HG03575 (cell line): Measurements from ENCODE around the gene PLVAP.

Experiments used
- ATAC-seq: cut with Tn5 transposase; IDR thresholded peaks from one replicate; pipeline ENCODE4 v1.9.1; 2021; ENCODE audit not compliant: unreplicated experiment, insufficient number of reproducible peaks, low FRiP score; ENCODE audit errors: extremely low read depth

Gene PLVAP

DNA sequence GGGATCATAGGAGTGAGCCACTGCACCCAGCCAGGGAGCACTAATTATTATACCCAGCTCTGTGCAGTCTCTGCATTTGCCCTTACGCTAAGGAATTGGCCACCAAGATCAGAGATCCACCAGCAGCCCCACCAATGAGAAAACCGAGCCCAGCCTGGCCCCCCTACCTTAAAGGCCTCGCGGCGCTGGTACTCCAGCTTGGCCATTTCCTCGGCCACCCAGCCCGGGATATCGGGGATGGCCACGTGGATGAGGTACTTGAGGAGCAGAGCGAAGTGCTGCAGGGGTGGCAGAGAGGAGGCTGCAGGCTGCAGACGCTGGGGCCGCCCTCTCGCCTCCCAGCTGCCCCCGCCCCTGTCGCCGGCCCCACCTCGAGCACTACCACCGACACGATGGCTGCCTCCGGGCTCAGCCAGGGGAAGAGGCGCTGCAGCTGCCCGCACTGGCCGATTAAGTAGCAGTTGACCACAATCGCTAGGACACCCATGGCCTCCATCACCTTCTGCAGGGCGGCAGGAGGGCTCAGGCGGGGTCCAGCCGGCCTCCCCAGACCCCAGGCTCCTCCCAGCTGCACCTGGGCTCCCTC lies 50.0 kb downstream of the PLVAP start:
- ATAC-seq = no peak

DNA sequence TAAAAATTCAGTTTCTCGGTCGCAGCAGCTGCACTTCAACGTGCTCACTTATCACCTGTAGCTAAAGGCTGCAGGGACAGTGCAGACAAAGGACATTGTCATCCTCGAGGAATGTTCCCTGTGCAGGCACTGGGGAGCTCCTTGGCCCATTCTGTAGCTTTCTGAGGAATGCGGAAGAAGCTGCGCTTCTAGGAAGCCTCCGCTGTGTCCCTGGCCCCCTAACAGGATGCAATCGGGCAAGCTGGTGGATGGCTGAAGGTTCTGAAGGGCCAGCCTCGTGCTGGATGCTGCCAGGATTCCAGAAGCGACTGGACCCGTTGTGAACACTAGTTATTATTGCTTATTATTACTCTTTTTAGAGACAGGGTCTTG lies 50.6 kb downstream of the PLVAP start:
- ATAC-seq = no peak

DNA sequence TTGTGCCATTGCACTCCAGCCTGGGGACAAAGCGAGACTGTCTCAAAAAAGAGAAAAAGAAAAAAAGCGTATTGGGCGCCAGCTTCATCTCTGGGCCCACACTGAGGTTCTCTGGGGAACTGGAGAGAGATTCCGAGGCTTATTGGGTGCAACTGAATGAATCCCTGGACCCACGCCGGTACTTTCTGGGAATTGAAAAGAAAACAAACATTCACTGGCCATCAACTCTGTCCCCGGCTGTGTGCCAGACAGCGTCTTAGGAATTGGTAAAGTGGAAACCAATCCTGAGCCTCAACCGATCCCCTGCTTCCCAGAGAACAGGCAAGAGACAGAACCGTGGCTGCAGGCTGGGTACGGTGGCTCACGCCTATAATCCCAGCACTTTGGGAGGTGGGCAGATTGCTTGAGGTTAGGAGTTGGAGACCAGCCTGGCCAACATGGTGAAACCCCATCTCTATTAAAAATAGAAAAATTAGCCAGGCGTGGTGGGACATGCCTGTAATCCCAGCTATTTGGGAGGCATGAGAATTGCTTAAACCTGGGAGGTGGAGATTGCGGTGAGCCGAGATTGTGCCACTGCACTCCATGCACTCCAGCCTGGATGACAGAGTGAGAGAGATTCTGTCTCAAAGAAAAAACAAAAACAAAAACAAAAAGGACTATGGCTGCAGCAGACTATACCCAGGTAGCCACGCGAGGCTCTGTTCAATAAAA lies 51.1 kb downstream of the PLVAP start:
- ATAC-seq = no peak

DNA sequence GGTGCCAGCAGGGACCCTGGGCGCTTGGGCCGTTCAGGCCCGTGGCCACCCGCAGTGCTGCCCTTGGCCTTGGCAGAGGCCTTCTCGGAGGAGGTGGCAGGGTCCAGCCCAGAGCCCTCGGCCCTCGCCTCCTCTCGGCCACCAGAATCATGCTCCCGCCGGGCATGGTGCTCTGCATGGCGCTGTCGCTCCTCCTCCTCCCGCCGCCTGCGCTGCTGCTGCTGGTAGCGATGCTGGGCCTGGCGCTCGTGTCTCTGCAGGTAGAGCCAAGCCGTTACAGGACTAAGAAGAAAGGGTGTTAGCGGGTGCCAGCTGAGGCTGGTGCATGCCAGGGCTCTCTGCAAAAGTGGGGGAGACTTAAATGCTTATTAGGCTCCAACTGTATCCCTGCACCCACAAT lies 52.0 kb downstream of the PLVAP start:
- ATAC-seq = no peak

DNA sequence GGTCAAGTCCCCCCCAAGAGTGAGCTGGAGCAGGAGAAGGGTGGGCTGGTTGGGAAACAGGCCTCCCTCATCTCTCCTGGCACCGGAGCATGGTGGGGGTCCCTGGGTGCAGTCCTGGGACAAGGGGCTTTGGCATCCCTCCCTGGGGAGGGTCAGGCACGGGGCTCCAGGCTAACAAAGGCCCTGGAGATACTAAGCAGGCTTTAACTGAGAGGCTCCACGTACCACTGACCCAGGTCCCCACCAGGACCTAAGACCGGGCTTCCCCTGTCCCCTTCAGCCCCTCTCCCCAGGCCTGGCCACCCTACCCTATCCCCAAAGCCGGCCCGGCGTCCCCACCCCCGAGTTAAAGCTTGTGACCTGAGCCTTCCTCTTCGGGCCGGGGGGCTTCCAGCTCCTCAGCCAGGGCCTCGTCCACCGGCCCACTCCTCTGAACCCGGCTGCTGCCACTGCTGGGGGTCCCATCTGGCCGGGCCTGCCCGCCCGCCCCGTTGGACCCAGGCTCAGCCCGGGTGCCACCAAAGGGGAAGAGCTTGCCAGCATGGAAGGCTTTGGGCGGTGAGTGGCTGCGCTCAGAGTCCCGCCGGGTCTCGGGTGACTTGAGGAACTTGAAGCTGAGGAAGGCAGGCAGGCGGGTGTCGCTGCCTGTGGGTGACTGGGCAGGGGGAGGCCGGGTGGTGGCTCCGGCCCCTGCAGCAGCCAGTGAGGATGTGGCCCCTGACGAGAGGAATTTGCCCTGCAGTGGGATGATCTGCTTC lies 52.6 kb downstream of the PLVAP start:
- ATAC-seq = no peak

DNA sequence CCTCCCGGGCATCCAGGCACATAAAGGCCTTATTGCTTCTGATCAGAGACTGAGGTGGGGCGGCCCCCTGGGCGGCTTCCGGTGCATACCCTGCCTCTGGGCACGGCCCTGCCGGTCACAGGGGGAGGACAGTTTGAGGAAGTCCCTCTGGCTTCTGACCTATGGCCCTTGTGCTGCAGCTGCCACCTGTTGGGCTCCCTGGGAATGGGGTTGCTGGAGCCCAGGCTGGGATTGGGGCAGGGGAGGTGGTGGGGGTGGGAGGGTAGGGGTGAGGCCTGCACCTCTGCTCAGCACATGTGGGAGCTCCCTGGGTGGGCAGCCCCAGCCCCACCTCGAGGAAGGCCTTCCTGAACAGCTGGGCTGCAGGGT lies 53.2 kb downstream of the PLVAP start:
- ATAC-seq = no peak

DNA sequence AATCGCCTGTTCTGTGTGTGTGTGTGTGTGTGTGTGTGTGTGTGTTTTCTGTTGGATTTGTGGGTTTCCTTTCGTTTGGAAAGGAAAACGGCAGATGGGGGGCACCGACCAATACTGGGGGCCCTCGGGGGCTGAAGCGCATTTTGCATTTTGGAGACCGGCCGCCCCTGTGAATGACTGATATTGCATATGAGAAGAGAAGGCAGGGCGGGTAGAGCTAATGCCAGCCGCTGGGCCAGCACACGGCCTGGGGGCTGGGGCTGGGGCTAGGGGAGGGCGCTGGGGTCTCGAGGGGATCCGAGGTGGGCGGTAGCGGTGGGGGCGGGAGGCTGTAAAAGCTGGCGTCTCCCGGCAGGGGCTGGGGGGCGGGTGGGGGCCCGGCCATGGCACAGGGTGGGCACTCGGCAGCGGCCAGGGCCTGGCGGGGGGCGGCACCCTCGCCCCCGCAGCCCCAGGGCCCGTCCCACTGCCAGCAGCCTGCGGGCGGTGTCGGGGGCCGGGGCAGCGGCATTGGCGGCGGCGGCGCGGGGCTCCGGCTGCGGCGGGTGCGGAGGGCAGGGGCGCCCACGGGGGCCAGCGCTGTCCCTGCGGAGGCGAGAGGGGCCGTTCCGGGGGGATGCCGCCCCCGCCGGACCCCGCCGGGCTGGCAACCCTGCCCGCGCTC lies 53.7 kb downstream of the PLVAP start:
- no peak for ATAC-seq

DNA sequence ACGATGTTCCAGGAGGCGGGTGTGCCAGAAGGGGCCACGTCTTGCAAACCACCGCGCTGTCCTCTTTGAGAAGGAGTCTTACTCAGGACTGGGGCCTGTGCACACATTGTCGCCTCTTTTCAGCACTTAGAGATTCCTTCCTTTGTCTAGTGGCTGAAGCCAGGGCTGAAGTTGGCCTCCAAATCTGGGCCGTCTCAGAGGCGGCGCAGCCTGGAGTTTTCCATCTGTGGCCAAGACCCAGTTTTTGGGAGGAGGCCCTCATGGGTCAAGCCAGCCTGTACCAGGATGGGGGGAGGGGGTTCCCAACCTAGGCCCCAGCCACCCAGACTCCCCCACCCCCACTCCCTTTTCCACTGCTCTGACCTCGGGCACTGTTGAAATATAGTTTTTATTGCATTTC lies 54.3 kb downstream of the PLVAP start:
- no peak for ATAC-seq

DNA sequence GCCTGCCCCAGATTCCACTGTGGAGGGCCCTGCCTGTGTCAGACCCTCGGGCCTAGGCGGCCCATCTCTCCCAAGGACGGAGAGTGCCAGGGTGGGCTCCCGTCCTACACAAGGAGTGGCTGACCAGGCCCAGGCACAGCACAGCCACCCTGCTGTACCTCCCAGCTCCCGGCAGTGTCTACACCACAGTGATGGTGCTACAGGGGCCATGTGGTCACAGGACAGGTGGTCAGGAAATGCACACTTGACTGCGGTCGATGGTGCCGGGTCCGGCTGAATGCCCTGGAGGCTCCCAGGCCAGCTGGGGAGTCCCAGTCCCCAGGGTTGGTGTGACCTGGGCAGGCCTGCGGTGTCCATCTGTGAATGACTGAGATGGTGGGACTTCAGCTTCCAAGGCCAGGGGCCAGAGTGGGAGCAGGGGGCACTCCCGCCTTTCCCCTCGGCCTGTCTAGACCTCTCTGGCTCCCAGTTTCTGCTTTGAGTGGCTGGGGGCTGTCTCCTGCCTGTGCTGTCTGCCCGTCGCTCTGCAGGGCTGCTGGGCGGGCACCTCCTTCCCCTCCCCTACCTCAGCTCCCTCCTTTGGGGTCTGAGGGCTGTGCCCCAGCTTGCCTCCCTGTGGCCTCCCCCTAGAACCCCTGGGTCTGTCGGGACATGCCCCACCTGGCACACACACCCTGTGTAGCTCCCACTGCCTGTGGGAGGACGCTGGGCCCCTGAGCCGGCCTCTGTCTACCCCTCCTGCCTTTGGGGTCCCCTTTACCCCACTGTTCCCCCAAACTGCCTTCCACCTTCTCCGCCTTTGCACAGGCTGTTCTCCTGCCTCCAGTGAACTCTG lies 55.3 kb downstream of the PLVAP start:
- no peak for ATAC-seq

DNA sequence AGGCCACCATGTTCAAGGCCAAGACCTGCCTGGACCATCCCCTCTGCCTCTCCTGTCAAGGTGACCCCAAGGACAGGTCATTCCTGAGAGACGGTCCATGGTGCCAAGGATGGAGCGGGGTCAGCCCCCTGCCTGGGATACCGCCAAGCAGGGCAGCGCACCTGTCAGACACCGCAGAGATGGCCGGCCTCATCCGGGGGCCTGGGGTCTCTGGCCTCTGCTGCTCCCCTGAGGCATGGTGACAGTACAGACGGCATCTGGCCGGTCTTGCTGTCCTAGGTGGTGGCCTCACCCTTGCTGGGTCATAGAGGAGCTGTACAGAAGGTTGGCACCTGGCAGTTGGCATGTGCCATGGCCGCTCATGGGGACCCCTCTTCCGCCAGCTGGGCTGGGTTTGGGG lies 56.7 kb downstream of the PLVAP start:
- ATAC-seq = no peak

DNA sequence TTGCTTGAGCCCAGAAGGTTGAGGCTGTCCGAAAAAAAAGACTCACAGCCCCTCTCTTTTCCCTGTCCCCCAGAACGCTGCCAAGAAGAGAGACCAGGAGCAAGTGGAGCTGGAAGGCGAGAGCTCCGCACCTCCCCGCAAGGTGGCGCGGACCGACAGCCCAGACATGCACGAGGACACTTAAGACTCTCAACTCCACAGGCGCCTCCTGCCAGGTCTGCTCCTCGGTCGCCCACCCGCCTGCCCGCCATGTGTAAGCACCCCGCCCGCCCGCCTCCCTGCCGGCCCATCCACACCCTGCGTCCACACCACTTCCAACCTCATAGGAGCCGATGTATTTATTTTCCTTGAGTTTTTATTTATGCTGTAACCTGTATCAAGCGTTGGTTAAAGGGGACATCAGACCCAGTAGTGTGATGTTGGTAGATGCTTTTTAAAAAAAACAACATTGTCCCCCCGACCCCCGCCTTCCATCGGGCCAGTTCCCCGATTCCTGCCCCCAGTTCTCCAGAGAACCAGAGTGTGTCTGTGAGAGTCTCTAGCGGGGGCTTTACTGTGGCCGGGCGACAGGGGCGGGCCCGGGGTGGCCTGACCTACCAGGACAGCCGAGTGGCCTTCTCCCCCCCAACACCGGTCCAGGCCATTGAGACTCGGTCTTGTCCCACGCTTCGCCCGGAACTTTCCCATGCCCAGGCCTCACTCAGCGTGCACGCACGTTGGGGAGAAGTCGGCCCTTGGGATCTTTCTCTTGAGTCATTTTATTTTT lies 57.5 kb downstream of the PLVAP start:
- no peak for ATAC-seq

DNA sequence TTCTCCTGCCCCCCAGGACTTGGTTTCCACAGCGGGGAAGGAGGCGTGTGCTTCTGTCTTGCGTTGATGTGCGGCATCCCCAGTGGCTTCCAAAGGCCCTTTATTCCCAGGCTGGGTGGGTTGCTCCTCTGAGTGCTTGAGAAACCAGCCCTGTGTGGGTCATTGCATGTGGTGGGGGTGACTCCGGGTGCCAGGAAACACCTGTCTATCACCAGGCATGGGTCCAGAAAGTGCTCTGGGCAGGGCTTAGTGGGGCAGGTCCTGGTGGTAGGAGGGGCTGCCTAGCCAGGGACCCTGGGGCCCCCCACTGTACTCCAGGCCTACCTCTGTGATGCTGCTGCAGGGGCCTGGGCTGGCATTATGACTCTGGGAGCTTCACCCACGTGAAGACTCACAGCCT lies 58.2 kb downstream of the PLVAP start:
- ATAC-seq = no peak

DNA sequence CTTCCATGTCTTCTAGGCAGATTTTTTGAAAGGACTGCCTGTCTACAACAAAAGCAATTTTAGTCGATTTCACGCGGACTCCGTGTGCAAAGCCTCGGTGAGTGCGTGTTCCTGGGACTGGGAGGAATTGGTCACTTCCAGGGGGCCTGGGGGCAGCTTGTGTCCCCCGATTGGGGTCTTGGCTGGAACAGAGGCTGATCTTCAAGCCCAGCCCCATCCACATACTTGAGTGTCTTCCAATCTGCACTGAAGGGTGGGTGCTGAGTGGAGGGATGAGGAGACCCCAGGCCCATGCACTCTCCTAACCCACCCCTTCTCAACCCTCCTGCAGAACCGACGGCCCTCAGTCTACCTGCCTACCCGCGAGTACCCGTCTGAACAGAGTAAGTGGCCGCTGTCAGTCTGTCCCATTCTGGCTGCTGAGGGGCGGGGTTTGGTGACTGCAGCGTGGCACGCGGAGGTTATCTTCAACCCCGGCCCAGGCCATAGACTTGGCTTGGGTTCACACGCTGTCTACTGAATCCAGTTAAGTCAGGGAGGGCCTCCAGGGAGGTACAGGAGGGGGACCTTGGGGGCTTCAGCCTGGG lies 63.0 kb downstream of the PLVAP start:
- ATAC-seq = no peak

DNA sequence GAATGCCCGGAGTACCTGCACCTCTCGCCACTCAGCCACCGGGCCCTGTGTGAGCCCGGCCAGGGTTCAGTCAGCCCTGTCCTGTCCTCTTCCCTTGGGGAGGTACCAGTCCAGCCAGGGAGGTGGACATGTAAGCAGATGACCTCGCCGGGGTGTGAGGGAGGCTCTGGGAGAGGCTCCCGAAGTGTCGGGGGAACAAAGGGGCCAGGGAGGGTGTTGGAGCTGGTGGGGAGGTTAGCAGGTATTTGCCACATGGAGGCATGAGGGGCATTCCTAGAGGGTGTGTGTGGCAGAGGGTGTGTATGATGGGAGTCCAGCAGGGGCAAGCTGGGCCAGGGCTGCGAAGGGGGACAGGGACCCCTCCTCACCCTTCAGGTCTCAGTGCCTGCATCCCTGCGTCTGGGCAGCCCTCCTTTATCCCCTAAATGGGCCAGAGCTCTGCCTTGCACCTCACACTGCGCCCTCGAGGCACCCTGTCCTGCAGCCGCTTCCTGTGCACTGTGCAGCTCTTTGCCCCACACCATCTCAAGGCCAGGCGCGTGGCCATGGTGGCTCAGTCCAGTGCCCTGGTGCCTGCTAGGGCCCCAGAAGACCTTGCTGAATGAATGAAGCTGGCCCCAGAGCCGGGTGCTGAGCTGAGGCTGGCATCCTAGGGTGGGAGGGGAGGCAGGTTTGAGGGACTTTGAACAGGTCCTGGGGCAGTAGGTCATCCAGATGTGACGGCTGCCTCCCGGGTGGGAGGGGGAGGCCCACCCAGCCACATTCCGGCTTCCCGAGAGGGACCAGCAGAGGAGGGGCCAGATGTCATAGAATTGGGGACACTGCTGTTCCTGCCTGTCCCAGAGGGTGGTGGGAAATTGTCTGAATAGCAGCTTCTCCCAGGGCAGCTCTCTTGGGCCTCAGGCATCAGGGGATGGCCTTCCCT lies 64.7 kb downstream of the PLVAP start:
- no peak for ATAC-seq

DNA sequence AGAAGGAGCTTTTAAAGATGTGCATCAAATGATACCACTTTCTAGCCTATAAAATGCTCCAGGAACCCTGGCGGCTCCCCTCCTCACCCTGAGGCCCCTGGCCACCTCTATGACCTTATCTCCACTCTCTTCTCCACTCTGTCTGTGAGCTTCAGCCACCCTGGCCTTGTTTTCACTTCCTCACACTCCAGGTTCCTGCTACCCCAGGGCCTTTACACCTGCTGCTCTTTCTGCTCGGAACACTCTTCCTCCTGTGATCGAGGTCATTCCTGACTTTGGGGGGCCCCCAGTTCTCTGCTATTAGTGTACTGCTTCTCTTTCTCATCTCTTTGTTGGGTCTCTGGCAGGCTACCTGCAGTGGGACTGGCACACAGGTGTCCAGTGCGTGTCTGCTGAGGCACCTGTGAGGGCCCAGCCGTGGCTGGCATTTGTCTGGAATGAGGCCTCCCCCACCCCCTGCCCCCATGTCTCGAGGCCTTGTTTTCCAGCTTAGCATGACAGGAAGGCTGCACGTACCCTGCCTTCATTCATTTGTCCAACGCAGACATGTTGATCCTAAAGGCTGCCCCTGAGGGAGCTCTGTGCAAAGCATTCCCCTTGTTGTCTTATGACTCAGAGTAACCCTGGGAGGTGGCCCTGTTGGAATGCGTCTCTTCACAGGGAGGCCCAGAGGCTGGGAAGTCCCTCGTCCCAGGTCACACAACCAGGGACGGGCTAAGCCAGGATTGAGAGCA lies 65.5 kb downstream of the PLVAP start:
- no peak for ATAC-seq

DNA sequence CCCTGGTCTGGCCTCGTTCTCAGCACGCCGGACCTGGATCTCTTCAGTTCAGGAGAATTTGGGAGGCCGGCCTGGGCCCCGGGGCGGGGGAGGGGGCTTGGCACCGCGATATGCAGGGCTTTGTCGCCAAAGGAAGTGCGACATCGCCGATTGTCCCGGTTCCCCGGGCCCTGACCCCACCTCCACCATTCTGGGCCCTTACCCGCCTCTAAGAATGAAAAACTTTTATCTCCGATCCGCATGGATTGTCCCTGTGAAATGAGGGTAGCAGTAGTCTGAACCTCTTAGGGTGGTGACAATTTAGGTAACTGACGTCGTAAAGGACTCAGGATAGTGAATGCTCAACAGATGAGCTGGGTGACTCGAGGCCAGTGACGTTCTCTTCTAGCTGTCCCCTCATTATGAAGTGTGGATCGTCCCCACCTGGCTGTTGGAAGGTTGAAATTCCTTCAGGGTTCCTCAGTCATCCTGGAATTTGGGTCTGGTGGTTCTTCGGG lies 67.1 kb downstream of the PLVAP start:
- ATAC-seq = no peak
